Parathyroid adenoma (tissue), 2 donors: ENCODE measurements around the gene REEP1.
A peak's percentile ranks its signal among the peaks of the same experiment; 100 is the strongest.

Source experiments
- H2AFZ ChIP-seq: fragments of 300-600 bp; sonication (generic); one replicate; pipeline ENCODE4 v1.7.0; 2017; ENCODE audit warnings: antibody characterized with exemption, mild to moderate bottlenecking
- H3K27ac ChIP-seq: fragments of 300-600 bp; sonication (generic); one replicate; pipeline ENCODE4 v1.7.0; 2017
- H3K27me3 ChIP-seq: fragments of 300-600 bp; sonication (generic); one replicate; pipeline ENCODE4 v1.7.0; 2017; ENCODE audit warnings: low read length; ENCODE audit not compliant: control insufficient read depth, insufficient read depth
- H3K36me3 ChIP-seq: fragments of 300-600 bp; sonication (generic); one replicate; pipeline ENCODE4 v1.7.0; 2017; ENCODE audit warnings: low read length; ENCODE audit not compliant: control insufficient read depth, insufficient read depth
- H3K4me1 ChIP-seq: fragments of 300-600 bp; sonication (generic); one replicate; pipeline ENCODE4 v1.7.0; 2017; ENCODE audit warnings: control low read depth
- H3K4me2 ChIP-seq: fragments of 300-600 bp; sonication (generic); one replicate; pipeline ENCODE4 v1.7.0; 2017; ENCODE audit warnings: low read length
- H3K4me3 ChIP-seq: fragments of 300-600 bp; sonication (generic); one replicate; pipeline ENCODE4 v1.7.0; 2017; ENCODE audit warnings: low read depth, low read length
- H3K79me2 ChIP-seq: fragments of 300-600 bp; sonication (generic); one replicate; pipeline ENCODE4 v1.7.0; 2017; ENCODE audit warnings: control low read depth
- H3K9ac ChIP-seq: fragments of 300-600 bp; sonication (generic); one replicate; pipeline ENCODE4 v1.7.0; 2017; ENCODE audit warnings: mild to moderate bottlenecking
- H3K9me3 ChIP-seq: fragments of 300-600 bp; sonication (generic); one replicate; pipeline ENCODE4 v1.7.0; 2017; ENCODE audit warnings: low read length; ENCODE audit not compliant: control insufficient read depth
- TF ChIP-seq, protein P1 (sequence below): fragments of 300-600 bp; sonication (generic); IDR thresholded peaks from one replicate; pipeline ENCODE4 v1.7.0; 2017; ENCODE audit warnings: antibody characterized with exemption, mild to moderate bottlenecking
- donor health status: primary hyperparathyroidism.

REEP1 gene

DNA sequence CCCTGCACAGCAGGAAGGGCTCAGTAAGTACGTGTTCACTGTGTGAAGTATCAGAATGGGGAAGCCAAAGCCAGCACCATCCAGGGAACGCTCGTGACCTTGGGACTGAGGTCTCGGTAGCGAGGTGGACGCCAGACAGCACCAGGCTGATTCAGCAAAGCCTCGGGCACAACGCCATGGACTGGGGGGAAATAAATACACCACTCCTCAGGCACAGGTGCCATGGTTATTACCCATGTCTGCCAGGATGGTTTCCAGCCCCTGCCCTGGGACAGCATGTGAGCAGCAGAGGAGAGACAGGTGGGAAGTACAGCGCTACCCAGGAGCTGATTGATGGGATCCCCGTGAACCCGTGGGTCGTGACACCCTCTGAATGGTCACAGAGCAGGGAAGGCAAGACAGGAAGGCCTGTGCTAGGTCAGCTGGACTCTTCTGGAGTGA is 53.0 kb downstream of the REEP1 start:
- H3K27ac ChIP-seq, result peak overlapping the region; percentile 85
- no peaks in the 10 kb centered on the region for H3K27me3 ChIP-seq
- no peaks in the 10 kb centered on the region for H3K79me2 ChIP-seq
- no peak overlapping the region for H3K4me3 ChIP-seq
- peaks cover 39% of the 10 kb centered on the region for H3K4me1 ChIP-seq
- no peaks in the 10 kb centered on the region for H3K36me3 ChIP-seq
- TF ChIP-seq, protein P1, sequence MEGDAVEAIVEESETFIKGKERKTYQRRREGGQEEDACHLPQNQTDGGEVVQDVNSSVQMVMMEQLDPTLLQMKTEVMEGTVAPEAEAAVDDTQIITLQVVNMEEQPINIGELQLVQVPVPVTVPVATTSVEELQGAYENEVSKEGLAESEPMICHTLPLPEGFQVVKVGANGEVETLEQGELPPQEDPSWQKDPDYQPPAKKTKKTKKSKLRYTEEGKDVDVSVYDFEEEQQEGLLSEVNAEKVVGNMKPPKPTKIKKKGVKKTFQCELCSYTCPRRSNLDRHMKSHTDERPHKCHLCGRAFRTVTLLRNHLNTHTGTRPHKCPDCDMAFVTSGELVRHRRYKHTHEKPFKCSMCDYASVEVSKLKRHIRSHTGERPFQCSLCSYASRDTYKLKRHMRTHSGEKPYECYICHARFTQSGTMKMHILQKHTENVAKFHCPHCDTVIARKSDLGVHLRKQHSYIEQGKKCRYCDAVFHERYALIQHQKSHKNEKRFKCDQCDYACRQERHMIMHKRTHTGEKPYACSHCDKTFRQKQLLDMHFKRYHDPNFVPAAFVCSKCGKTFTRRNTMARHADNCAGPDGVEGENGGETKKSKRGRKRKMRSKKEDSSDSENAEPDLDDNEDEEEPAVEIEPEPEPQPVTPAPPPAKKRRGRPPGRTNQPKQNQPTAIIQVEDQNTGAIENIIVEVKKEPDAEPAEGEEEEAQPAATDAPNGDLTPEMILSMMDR, result no peak
- H3K9ac ChIP-seq, result no peak overlapping the region
- H3K9me3 ChIP-seq, result no peaks in the 10 kb centered on the region
- H2AFZ ChIP-seq, result peak overlapping the region; percentile 94
- peak overlapping the region; percentile 16 for H3K4me2 ChIP-seq

DNA sequence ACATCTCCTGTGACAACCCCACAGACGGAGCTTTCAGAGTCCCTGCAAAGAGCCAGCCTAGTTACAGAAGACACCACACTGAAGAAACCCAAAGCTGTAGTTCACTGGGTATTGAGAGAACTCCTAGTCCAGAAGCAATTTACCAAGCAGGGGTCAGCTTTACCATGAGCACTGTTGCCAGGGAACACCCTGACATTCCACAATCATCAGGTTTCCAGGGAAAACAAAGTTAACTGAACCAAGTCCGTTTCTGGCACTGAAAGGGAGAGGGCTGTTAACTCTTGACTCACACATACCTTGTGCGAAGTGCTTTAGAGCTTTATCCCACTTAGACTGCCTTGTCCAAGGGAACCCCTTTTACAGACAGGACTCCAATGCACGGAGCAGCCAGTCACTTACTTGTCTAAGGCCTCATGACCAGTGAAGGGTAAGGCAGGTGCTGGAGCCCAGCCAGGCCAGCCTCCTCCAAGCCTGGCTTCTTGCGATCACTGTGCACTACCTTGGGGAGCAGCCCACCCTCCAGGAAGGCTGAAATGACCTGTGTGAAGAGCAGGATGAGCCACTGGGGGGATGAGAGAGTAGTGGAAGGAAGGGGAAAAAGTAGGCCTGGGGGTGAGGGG is 53.9 kb downstream of the REEP1 start:
- peak overlapping the region; percentile 22 for H3K4me3 ChIP-seq
- no peaks in the 10 kb centered on the region for H3K36me3 ChIP-seq
- peaks cover 39% of the 10 kb centered on the region for H3K4me1 ChIP-seq
- no peaks in the 10 kb centered on the region for H3K79me2 ChIP-seq
- H3K9me3 ChIP-seq, result no peaks in the 10 kb centered on the region
- TF ChIP-seq, protein P1, result no peak
- no peak overlapping the region for H3K9ac ChIP-seq
- peak overlapping the region; percentile 85 for H3K27ac ChIP-seq
- H3K4me2 ChIP-seq, result peak overlapping the region; percentile 40
- H3K27me3 ChIP-seq, result no peaks in the 10 kb centered on the region
- peak overlapping the region; percentile 94 for H2AFZ ChIP-seq

DNA sequence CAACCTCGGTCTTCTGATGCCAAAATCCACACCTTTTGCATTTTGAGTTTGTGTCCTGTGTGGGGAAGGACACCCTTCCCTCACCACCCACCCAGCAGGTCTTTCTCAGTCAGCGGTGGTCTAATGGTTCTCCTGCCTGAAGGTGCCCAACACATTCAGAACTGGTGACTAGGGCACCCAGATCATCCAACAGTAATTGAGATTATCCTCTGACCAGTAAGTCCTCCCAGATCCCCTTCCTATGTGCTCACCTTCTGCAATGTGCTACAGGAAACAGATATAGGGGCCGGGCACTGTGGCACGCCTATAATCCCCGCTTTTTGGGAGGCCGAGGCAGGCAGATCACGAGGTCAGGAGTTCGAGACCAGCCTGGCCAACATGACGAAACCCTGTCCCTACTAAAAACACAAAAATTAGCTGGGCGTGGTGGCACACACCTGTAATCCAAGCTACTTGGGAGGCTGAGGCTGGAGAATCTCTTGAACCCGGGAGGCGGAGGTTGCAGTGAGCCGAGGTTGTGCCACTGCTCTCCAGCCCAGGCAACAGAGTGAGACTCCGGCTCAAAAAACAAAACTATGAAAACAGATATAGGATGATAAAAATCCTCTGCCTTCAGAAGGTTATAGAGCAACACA is 56.2 kb downstream of the REEP1 start:
- Histone ChIP-seq H3K27ac (no peak overlapping the region), H3K4me2 (no peak overlapping the region), H3K4me3 (no peak overlapping the region), H3K27me3 (no peaks in the 10 kb centered on the region), H3K36me3 (no peaks in the 10 kb centered on the region), H3K4me1 (peaks cover 36% of the 10 kb centered on the region), H3K9ac (no peak overlapping the region), H3K9me3 (no peaks in the 10 kb centered on the region), H2AFZ (no peak overlapping the region), H3K79me2 (no peaks in the 10 kb centered on the region)
- TF ChIP-seq, protein P1, result no peak

DNA sequence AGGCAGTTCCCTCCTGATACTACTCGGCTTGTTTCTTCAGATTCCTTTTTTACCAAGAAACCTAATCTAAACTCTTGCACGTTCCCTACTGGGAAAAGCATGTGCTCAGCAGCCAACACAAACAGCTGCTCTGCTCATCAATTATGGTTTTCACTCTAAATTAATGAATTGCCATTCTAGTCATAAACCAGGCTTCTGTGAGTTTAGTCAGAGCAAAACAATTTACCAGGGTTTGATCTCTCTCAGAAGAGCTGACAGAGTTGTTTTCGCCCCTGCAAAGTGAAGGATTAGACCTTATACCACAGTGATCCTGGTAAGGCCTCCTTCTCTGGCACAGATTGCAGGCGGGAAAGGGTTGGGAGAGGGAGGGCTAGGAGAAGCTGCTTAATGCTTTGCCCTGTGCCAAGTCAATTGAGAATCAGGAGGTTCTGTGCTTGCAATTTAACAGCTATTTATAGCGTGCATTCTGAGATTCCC is 57.2 kb downstream of the REEP1 start:
- no peak overlapping the region for H3K4me2 ChIP-seq
- no peaks in the 10 kb centered on the region for H3K36me3 ChIP-seq
- no peak overlapping the region for H3K4me3 ChIP-seq
- peaks cover 28% of the 10 kb centered on the region for H3K4me1 ChIP-seq
- no peak overlapping the region for H2AFZ ChIP-seq
- no peak overlapping the region for H3K27ac ChIP-seq
- no peaks in the 10 kb centered on the region for H3K79me2 ChIP-seq
- no peaks in the 10 kb centered on the region for H3K9me3 ChIP-seq
- H3K27me3 ChIP-seq, result no peaks in the 10 kb centered on the region
- no peak overlapping the region for H3K9ac ChIP-seq
- TF ChIP-seq, protein P1, result no peak
